NCI-H1694 treated with DMSO at 0.1 percent for 48 hours (cell line): Measurements from ENCODE around the gene FHIT.
"Not testable (repeated sequence)": the region's sequence is repeated elsewhere in the genome, so short reads cannot be mapped to it uniquely, and the experiment has no call there.

Source experiments
- DNase-seq: peaks from one replicate; lab custom pipeline; 2025; lab: John Stamatoyannopoulos, UW

The FHIT gene

GRCh38 chr3:61226166-61226686, 25.0 kb downstream of the FHIT start:
- no peak for DNase-seq

GRCh38 chr3:61224823-61225222, 26.4 kb downstream of the FHIT start:
- DNase-seq, result no peak

- DNase-seq, result no peak
Observed at GRCh38 chr3:61223451-61223850, 27.8 kb downstream of the FHIT start.

GRCh38 chr3:61222467-61222866, 28.8 kb downstream of the FHIT start:
- DNase-seq, result no peak

- no peak for DNase-seq
Observed at GRCh38 chr3:61221759-61222362, 29.4 kb downstream of the FHIT start.

- no peak for DNase-seq
Observed at GRCh38 chr3:61218504-61218903, 32.7 kb downstream of the FHIT start.

- not testable (repeated sequence) for DNase-seq
Observed at GRCh38 chr3:61216171-61216570, 35.1 kb downstream of the FHIT start.

- no peak for DNase-seq
Observed at GRCh38 chr3:61202086-61202485, 49.2 kb downstream of the FHIT start.

GRCh38 chr3:61201071-61201470, 50.2 kb downstream of the FHIT start:
- DNase-seq, result no peak

GRCh38 chr3:61200270-61200669, 51.0 kb downstream of the FHIT start:
- DNase-seq, result no peak

- no peak for DNase-seq
Observed at GRCh38 chr3:61199843-61200242, 51.4 kb downstream of the FHIT start.

GRCh38 chr3:61194892-61195538, 56.2 kb downstream of the FHIT start:
- DNase-seq, result no peak

- no peak for DNase-seq
Observed at GRCh38 chr3:61192222-61192621, 59.0 kb downstream of the FHIT start.

- not testable (repeated sequence) for DNase-seq
Observed at GRCh38 chr3:61190205-61190604, 61.0 kb downstream of the FHIT start.

- no peak for DNase-seq
Observed at GRCh38 chr3:61186030-61186429, 65.2 kb downstream of the FHIT start.

GRCh38 chr3:61184956-61185355, 66.3 kb downstream of the FHIT start:
- no peak for DNase-seq

GRCh38 chr3:61182662-61183061, 68.6 kb downstream of the FHIT start:
- DNase-seq, result no peak

- DNase-seq, result no peak
Observed at GRCh38 chr3:61181874-61182273, 69.4 kb downstream of the FHIT start.

GRCh38 chr3:61180206-61180605, 71.0 kb downstream of the FHIT start:
- no peak for DNase-seq

GRCh38 chr3:61178167-61178566, 73.1 kb downstream of the FHIT start:
- DNase-seq, result no peak

GRCh38 chr3:61177450-61177849, 73.8 kb downstream of the FHIT start:
- DNase-seq, result no peak

GRCh38 chr3:61173676-61174075, 77.6 kb downstream of the FHIT start:
- DNase-seq, result no peak

- DNase-seq, result no peak
Observed at GRCh38 chr3:61172684-61173083, 78.6 kb downstream of the FHIT start.

GRCh38 chr3:61172203-61172602, 79.0 kb downstream of the FHIT start:
- DNase-seq, result no peak
